Right renal cortex interstitium (tissue), 3 donors: ENCODE results near the gene ATG4A. TPM values are rescaled to one million over a fixed set of nuclear protein-coding genes. Genes with fewer than 3 reads are reported as not detected.

Experiments used
- DNase-seq, 3 donors: peaks; one replicate each; pipeline ENCODE4 v3.0.0-alpha.2; 2013; ENCODE audit warnings: low read depth in 3 of 3, low spot score in 2 of 3
- polyA plus RNA-seq, 3 donors: library from polyadenylated mRNA; unstranded; fragments of 120-200 nt; gene quantifications; one replicate each; pipeline ENCODE4 v1.2.1, GENCODE V29; 2013; ENCODE audit not compliant: insufficient read length in 3 of 3

ATG4A gene
- polyA plus RNA-seq, 3 donors = 12.3 to 14.3 (median 12.3) TPM

GRCh38 chrX:108167211-108167872 lies 75.8 kb downstream of the ATG4A start:
- DNase-seq = no peak

- DNase-seq = no peak
Observed at GRCh38 chrX:108168961-108169740, 77.6 kb downstream of the ATG4A start.

- DNase-seq = no peak
Observed at GRCh38 chrX:108169768-108170167, 78.2 kb downstream of the ATG4A start.

- no peak for DNase-seq
Observed at GRCh38 chrX:108171671-108172070, 80.1 kb downstream of the ATG4A start.

- DNase-seq = no peak
Observed at GRCh38 chrX:108173874-108174273, 82.3 kb downstream of the ATG4A start.

- DNase-seq = no peak
Observed at GRCh38 chrX:108177351-108178142, 86.0 kb downstream of the ATG4A start.

- no peak for DNase-seq
Observed at GRCh38 chrX:108178143-108178498, 86.5 kb downstream of the ATG4A start.

GRCh38 chrX:108186811-108187210 lies 95.2 kb downstream of the ATG4A start:
- no peak for DNase-seq

GRCh38 chrX:108198420-108198819 lies 106.8 kb downstream of the ATG4A start:
- DNase-seq = no peak

GRCh38 chrX:108199041-108199440 lies 107.5 kb downstream of the ATG4A start:
- DNase-seq = no peak

- DNase-seq = no peak
Observed at GRCh38 chrX:108199691-108200090, 108.1 kb downstream of the ATG4A start.

GRCh38 chrX:108203540-108203939 lies 112.0 kb downstream of the ATG4A start:
- no peak for DNase-seq

Other genes with a start within 250 kb of the ATG4A start
- gene TEX13B, start 109.4 kb upstream of the ATG4A start, polyA plus RNA-seq = not detected
- gene VSIG1, start 46.7 kb upstream of the ATG4A start, polyA plus RNA-seq = under 1 TPM; 0.74 to 0.90 (median 0.85) TPM
- 10 to 100 TPM; 85.5 to 85.9 (median 85.9) TPM for gene PSMD10, start 236 bp upstream of the ATG4A start, polyA plus RNA-seq